GM21515 (cell line): ENCODE results near the gene DCLK1.

ENCODE experiments used
- ATAC-seq: cut with Tn5 transposase; IDR thresholded peaks from one replicate; pipeline ENCODE4 v1.9.1; 2021; ENCODE audit not compliant: unreplicated experiment

Gene DCLK1

DNA sequence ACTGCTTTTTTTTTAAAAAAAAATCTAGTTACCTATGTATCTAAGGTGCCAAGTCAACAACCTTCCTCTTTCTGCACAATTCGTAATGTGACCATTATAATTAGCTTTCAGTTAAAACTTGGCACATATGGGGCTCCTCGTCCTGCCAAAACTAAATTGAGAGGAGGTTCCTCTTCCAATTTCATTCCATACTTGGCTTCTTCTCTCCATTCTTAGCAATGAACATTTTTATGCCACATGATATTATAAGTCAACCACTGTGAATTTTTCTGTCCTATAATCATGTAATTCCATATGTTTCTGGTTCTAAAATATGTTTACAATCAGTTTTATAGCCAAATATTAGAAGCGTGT, 177.0 kb downstream of the DCLK1 start:
- ATAC-seq: no peak

DNA sequence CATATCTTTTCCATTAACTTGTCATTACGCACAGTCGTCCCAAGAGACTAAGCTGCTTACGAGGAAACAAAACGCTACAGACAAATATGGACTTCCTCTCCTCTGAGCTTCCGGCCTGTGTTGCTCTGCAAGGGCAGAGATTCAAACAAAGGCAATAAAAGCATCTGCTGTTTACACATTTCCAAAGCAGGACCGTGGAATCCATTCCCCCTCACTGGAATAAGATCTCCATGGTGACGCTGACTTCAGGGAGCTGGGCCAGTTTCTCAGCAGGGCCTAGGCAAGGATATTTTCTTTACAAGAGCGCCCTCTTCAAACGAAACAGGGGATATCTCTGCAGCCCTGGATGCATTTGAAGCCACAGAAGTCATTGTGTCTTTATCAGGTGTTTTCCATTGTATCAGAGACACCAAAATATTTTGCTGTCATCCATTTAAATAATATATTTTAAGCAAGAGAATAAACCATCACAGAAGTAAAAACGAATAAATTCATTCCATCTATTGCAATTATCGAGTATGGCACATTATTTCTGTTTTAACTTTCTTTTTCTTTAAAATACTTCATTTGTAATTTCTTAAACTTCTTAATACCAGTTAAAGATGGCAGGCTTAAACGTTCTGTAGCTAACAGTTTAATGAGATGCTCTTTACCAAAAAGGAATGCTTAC, 177.5 kb downstream of the DCLK1 start:
- ATAC-seq: no peak

DNA sequence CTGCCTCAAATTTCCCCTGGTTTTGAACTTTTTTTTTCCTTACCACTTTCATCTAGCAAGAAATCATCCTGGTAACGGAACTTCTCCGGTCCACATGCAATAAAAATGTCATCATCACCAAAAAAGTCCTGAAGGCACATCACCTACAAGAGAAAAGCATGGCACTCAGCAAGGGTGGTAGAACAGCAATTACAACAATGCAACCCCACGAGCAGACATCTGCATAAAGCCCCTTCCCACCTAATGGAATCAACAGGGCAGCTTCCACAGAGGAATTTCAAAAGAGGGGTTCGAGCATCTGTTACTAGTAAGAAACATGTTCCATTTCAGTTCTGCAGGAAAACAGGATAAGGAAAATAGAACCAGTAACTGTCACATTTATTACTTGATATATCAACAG, 183.9 kb downstream of the DCLK1 start:
- ATAC-seq: no peak

DNA sequence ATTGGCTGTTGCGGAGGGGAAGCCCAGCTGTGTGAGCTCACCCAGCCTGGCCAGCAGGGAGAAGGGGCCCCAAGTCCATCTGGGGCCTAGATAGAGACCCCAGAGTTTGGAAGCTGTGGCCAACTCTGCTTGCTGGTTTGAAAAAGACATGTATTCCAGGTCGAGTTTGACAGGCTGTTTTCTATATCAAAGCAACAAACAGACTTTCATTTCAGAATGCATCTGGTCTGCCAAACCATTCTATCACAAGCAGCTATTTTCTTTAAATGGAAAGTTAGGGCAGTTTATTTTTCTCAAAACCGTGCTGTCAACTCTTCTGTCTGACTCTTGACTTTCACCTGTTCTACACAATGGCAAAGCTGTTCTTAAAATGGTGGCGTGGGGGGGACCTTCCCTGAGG, 185.8 kb downstream of the DCLK1 start:
- ATAC-seq: no peak

DNA sequence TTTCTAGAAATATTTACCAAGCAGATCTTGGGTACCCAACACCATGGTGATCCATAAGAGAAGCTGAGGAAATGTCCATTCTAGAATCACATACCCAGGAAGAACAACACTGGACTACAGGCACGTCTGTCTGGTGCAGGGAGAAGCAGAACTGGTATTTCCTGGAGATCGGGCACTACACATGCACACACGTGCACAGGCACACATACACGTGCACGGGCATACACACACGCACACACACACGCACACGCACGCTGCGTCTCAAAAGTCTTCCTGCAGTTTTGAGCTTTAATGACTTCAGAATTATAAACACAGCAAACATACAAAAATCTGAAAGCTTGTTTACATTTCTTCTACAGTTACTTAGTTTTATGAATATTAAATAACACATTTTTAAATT, 189.8 kb downstream of the DCLK1 start:
- no peak for ATAC-seq

DNA sequence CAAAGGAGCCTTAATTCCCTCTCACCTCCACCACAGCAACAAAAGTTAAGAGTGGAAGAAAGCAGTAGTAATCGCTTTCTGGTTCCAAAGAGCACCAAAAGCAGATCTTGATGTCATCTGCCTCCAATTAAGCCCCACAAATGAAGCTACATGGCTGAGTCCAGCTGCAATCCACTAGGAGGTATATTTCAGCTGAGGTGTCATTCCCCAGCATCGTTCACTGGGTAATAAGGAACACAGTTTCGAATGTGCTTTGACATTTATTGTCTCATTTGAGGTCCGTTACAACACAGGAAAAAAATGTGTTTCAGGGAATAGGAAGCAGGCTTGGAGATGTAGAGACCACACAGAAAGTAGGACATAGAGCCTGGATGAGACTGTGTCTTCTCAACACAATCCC, 190.4 kb downstream of the DCLK1 start:
- ATAC-seq: no peak

DNA sequence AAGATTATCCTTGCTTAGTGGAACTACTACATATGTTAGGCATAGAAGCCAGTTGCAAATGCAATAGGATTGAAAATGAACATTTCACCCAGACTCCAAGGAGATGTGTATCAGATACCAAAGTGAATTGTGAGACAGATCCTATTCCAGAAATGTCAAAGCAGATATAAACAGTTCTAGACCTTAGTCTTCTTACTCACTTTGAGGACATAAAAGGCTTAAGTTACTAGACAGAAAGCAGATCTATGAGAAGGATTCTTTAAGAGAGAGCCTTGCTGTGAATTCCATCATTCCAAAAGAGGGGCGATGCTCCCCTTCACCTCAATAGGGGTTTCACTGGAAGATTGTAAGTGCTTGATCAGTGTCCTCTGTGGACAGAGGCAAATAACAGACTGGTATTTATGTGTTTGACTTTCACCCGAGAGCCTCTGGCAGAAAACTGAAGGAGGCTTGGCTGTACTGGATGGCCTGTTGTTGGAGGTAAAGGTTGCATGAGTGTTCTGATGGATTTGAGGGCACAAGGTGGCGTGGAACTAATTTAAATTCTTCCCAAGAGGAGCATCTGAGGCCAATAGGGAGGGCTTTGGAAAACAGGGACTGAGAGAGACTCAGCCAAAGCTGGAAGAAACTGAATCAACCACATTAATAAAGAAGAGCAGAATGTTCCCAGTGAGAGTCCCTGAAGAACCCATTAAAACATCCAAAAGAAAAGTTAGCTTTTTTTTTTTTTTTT, 194.8 kb downstream of the DCLK1 start:
- ATAC-seq: no peak

DNA sequence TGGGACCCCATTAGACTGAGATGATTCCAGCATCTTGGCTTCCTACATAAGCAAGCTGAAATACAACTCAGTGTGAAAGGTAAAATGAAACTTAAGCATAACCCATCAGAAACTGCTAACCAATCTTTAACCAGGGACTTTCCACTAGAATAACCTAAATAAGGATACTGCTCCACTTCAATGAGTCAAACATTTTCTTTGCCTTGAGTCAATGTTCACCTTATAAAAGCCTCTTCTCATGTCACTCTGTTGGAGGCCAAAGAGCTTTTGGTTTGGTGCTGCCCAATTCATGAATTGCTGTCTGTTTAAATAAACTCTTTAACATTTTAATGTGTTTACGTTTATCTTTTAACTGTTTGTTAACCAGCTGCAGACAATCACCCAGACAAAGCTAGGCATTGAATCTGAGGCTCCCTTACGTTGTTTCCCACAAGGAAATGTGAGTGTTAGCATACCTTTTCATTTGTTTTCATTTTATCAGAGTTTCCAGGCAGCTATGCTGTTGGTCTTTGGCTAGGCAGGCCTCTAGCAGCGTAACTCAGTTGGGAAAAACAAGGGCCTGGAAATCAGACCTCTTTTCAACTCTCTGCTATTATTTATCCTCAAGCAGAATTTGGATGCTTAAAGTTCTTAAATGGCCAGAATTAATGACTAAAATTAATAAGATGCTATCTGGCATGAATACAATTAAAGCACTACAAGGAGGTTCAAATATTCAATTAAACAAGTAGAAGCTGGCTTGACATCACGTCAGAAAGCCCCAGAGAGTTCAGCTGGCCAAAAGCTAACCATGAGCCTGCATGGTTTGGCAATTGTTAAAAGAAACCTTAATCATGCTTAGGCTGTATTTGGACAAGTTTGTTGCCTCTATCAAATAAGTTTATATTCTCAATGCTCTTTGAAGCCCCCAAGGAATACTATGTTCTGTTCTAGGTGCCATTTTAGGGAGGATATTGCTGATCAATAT, 200.2 kb downstream of the DCLK1 start:
- no peak for ATAC-seq

DNA sequence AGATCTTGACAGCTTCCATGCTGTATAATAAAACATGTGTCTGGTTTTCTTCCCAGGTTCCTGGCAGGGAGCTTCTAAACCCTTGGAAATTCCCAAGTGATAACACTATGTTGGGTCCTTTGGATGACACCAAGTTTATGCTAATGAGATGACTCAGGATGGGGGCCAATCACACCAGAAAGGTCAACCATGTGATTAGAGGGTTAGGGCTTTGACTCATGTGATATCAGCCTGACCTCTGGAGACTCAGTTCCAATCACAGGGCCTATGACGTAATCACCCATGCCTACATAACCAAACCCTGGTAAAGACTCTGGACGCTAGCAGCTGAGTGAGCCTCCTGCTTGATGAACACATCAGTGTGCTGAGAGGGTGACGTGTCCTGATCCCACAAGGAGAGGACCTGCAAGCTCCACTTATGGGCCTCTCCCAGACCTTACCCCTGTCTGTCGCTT, 203.6 kb downstream of the DCLK1 start:
- ATAC-seq: no peak

DNA sequence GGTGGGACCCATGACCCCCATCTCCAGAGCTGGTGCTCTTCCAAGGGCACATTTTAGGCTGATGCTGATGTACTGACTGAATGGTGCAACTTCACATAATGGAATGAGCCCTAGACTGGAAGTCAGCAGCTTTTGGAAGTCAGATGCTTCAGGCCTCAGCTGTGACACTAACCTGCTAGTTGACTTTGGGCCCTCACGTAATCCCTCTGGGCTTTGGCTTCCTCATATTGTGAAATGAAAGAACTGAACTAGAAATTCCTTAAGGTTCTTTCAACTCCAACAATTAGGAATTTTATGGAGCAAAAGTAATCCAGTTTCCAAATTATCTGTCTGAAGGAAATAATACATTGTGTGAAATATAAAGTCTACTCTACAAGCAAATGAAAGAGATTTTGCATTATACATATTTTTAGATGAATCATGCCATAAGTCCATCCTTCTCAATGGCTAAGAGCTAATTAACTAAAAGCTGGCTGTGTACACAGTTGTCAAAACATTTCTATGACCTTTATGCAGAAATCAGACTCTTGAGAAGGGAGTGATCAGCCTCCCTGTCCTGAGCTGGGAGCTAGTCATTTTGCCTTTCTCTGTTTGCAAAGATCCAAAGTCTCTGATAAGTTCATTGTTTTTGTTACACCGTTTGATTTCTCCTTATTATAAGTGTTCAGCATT, 204.2 kb downstream of the DCLK1 start:
- no peak for ATAC-seq

DNA sequence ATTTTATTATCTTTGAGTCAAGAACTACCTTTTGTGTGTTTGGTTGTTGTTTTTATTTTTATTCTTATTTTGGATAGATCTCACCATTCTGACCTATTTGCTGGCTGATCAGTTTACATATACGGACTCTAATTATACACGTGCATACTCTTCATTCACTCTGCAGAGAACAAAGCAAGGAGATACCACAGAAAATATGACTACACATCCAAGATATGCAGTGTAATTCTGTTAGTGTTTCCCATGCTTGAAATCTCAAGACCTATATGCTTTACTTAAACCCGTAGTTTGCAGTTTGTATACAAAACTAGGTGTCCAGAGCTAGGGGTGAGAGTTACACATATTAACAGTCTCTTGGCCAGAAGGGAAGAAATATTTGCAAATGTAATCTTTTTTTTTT, 205.5 kb downstream of the DCLK1 start:
- no peak for ATAC-seq

DNA sequence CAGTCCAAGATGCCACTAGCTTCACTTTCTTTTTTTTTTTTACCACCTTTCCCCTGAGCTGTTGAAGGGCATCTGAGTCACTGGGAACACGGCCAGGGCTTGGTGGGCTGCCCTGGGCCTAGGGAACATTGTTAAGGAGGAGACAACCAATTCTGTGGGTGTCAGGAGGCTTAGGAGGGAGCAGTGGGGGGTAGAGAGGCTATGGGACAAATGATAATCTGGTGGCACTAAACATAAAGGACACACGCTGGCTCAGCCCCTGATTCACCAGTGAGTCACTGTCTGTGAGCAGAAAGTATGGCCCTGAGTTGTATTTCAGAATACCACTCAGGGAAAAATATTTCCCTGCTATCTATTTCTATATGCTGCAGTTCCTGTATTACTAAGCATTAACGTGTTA, 207.8 kb downstream of the DCLK1 start:
- ATAC-seq: no peak

DNA sequence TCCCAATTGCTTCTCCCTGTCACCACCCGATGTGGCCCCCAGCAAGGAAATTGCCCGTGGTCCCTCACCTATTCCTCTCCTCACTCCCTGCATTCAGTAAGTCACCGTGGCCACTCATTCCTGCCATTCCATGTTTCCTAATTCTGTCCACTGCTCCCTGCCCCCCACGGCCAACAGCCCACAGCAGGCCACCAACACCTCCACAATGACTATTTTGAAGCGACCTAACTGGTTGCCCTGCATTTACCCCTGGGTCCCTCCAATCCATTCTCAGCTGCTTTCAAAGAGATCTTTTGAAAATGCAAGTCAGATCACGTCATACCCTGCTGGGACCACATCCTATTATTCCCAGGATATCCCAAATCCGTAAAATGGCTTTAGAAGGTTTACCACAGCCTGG, 210.4 kb downstream of the DCLK1 start:
- ATAC-seq: no peak

DNA sequence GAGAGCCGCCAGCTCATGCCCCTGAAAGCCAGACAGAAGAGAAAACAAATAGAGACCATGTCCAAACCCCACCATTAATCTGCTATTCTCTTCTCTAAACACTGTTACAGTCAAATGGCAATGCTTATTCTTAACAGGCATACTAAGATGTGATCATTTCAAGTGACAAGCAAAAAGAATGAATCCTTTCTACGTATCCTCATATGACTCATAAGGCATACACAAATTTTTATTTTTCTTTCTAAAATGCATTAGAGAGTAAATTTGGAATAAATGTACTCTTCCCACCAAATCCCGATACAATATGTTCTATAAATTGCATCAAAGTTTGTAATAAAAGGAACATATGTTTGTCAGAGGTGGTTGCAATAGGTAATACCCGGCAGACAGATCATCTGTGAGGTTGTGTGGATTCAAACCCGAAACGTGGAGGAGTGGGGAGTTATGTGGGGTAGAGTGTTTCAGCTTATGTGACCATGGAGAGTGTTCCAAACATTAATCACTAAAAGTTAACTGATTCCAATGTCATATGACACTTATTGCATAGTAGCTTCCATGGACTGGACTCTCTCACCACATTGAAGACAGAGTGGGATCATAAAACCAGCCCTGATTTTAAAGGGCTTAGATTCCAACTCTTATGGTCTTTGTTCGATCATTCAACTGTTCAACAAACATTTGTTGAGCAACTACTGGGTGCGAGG, 213.1 kb downstream of the DCLK1 start:
- no peak for ATAC-seq

DNA sequence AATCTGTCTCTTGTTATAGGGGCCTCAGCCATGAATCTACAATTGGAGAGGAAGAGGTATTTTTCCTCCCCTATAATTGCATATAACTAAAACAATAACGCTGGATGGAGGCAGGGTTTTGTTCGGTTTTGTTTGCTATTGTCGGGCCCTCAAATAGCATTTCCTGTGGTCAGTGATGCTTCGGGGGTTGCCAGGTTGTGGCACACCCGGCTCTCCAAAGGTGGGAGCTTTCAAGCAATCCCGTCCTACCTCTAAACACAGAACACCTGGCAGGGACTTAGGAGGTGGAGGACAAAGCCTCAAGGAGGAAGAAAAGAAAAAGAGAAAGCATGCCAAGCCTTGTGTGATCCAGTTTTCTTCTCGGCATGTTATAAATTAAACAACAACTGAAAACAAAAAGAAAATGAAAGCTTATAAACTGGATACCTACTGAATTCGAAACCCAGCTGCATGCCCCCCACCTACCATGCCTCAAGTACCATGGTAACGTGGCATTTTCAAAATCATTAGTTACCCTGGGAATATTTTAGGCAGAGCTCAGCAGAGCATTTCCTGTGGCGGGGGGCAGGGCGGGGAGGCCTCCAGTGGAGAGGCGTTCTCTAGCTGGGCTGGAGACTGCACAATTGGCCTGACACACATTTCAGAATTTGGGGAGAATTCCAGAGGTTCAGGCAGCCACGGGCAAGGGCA, 213.8 kb downstream of the DCLK1 start:
- no peak for ATAC-seq

DNA sequence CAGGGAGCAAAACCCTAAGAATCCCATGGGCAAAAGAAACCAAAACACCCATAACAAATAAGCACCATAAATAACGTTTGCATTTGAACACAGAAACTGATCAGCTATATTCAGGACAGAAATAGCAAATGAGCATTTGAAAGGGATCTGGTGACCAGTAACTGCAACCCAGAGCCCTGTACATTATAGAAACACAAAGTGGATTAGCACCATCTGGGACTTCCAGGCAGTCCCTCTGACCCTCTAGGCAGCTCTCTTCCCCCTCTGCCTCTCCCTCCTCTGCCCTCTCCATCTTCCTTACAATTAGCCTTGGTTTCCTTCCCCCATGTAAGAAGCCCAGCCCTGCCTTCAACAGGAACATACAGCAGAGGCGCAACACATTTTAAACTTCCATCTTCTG, 215.0 kb downstream of the DCLK1 start:
- ATAC-seq: no peak

DNA sequence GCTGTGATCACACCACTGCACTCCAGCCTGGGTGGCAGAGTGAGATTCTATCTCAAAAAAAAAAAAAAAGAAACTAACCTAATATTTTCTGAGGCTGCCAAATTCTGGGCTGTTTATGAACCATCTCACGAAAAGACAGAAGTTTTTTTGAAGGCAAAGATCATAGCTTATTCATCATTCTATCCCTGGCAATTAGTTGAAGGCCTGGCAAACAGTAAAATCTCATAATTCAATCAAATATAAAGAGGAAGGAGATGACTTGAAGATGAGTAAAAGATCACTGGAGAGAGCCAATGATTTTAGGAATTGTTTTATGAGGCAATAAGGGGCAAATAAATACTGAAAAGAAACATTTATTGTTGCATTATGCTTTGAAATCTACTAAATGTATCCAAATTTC, 216.5 kb downstream of the DCLK1 start:
- ATAC-seq: no peak

DNA sequence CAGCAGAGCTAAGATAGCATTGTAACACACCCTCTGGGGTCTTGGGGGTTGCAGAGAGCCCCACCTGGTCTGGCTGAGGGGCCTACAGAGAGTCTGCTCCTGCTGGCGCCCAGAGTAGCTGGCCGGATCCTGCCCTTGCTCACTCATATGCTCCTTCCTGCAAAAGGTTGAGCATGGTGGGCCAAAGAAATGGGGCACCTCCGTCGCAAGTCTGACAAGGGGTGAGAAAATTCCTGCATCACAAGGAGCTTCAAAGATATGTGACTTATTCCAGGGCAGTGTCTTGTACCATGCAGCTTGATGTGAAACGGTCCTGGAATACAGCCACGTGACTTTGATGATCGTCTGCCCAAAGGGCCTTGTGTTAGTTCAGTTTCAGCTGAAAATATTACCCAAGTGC, 218.3 kb downstream of the DCLK1 start:
- no peak for ATAC-seq

DNA sequence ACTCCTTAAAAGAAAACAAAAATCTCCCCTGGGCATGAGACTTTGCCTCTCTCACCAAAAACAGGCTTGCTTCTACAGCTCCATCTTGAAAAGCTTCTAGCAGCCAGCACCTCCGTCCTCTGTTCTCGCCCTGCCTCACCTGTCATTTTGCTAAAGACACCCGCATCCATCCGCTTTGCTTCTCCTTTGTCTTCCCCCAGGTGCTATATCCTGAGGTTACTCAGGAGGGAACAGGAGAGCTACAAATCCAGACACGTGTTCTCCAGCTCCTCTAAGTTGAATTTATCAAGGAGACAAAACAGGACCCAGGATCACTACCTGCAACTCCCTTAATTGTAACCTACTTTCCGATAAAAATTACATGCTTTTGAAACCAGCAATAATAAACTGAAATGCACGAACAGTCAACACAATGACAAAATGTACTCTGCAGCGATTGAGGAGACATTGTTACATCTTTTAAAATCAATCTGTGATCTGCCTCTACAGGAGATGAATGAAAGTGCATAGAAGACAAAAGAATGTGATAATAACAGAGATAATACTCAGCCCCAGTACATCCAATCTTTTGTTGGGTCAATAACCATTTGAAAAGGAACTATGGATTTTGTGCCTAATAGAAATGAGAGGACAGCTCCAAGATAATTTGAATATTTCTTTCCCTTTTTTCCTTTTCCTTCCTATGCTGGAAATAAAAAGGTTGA, 221.2 kb downstream of the DCLK1 start:
- ATAC-seq: no peak
